Naive thymus-derived CD4-positive, alpha-beta T cell (primary cell): Measurements from ENCODE around the gene LSM6. TPM values are rescaled to one million over a fixed set of nuclear protein-coding genes. Genes with fewer than 3 reads are reported as not detected.
A peak's percentile ranks its signal among the peaks of the same experiment; 100 is the strongest.

Experiments used
- ATAC-seq: fragments of 150-1000 bp; cut with Tn5 transposase; 2 replicates; pipeline ENCODE4 v1.10.0; 2021; ENCODE audit warnings: mild to moderate bottlenecking, moderate library complexity
- CTCF ChIA-PET: fragments of 350-600 bp; sonication (Branson Sonifier 250); formaldehyde crosslinking; loops from one replicate; lab custom pipeline; 2021; ENCODE audit warnings: antibody characterized with exemption; lab: Charles Lee
- POLR2A ChIA-PET: fragments of 350-600 bp; sonication (Branson Sonifier 250); formaldehyde crosslinking; loops from one replicate; lab custom pipeline; 2021; ENCODE audit warnings: antibody characterized with exemption, inconsistent platforms; lab: Charles Lee
- DNase-seq, 9 donors: peaks; one replicate each; pipeline versions ENCODE4 v3.0.0 to v3.0.0-alpha.2; 2020 to 2022; ENCODE audit warnings: mixed read lengths in 1 of 9
- H3K27ac ChIP-seq: one replicate; pipeline ENCODE4 v1.7.0; 2013; ENCODE audit warnings: mild to moderate bottlenecking, low read depth, low read length, moderate library complexity
- H3K27me3 ChIP-seq, 2 donors: one replicate each; pipeline ENCODE4 v1.7.0; 2013; ENCODE audit warnings: low read length in 2 of 2, mild to moderate bottlenecking in 2 of 2, moderate library complexity in 2 of 2; ENCODE audit not compliant: control insufficient read depth in 2 of 2, insufficient read depth in 2 of 2
- H3K36me3 ChIP-seq, 3 experiments: 1 replicate in 2 of 3; 2 replicates in 1 of 3; pipeline ENCODE4 v1.7.0; 2013; ENCODE audit warnings: low read length in 3 of 3, mild to moderate bottlenecking in 3 of 3, moderate library complexity in 1 of 3; ENCODE audit not compliant: insufficient read depth in 3 of 3, control insufficient read depth in 2 of 3
- H3K4me1 ChIP-seq, 2 donors: one replicate each; pipeline ENCODE4 v1.7.0; 2013; ENCODE audit warnings: low read length in 2 of 2, mild to moderate bottlenecking in 2 of 2, moderate library complexity in 1 of 2; ENCODE audit not compliant: control insufficient read depth in 2 of 2, insufficient read depth in 2 of 2
- H3K4me3 ChIP-seq: 2 replicates; pipeline ENCODE4 v1.7.0; 2013; ENCODE audit warnings: mild to moderate bottlenecking, low read length
- H3K9me3 ChIP-seq, 3 experiments: 1 replicate in 2 of 3; 2 replicates in 1 of 3; pipeline ENCODE4 v1.7.0; 2013; ENCODE audit warnings: low read length in 3 of 3; ENCODE audit not compliant: control insufficient read depth in 2 of 3
- H3K27ac Mint-ChIP-seq, 9 donors: one replicate each; pipeline ENCODE4 v1.8.0; 2020 to 2022; ENCODE audit warnings: mixed read lengths in 9 of 9, mild to moderate bottlenecking in 8 of 9, moderate library complexity in 5 of 9, inconsistent platforms in 2 of 9
- H3K27me3 Mint-ChIP-seq, 5 donors: one replicate each; pipeline ENCODE4 v1.8.0; 2021 to 2022; ENCODE audit warnings: mixed read lengths in 5 of 5, mild to moderate bottlenecking in 1 of 5
- H3K36me3 Mint-ChIP-seq, 5 donors: one replicate each; pipeline ENCODE4 v1.8.0; 2020 to 2022; ENCODE audit warnings: mixed read lengths in 5 of 5, mild to moderate bottlenecking in 3 of 5, inconsistent platforms in 1 of 5
- H3K4me1 Mint-ChIP-seq, 7 donors: one replicate each; pipeline ENCODE4 v1.8.0; 2020 to 2022; ENCODE audit warnings: mixed read lengths in 7 of 7, mild to moderate bottlenecking in 3 of 7, inconsistent platforms in 1 of 7
- H3K4me3 Mint-ChIP-seq, 10 donors: one replicate each; pipeline ENCODE4 v1.8.0; 2020 to 2022; ENCODE audit warnings: mild to moderate bottlenecking in 10 of 10, mixed read lengths in 10 of 10, moderate library complexity in 6 of 10, inconsistent platforms in 2 of 10
- H3K9me3 Mint-ChIP-seq, 11 donors: one replicate each; pipeline ENCODE4 v1.8.0; 2020 to 2022; ENCODE audit warnings: mixed read lengths in 11 of 11, mild to moderate bottlenecking in 4 of 11, inconsistent platforms in 1 of 11, moderate library complexity in 1 of 11
- intact Hi-C, 2 donors: fragments of 100-400 bp; cut with micrococcal nuclease; formaldehyde crosslinking; loops; one replicate each; pipeline ENCODE4 v1.15.1; 2023
- polyA plus RNA-seq, 2 donors: library from polyadenylated mRNA; unstranded; fragments of 300-500 nt; fragmentation: Illumina TruSeq; gene quantifications; one replicate each; pipeline ENCODE4 v1.2.3, GENCODE V29; 2021
- total RNA-seq, 6 experiments: library from RNA in 5 of 6; stranded (reverse) in 5 of 6; gene quantifications; 1 replicate in 5 of 6; 2 replicates in 1 of 6; pipeline ENCODE4 v1.2.3 and lab custom pipeline; 2021 to 2026

Gene LSM6
- total RNA-seq: 10 to 100 TPM; 24.7 to 49.7 (median 46.2) TPM
- polyA plus RNA-seq: 10 to 100 TPM; 48.3 to 73.6 TPM
- 15.7 reads per million, percentile 45 among the genes with 10 or more reads in this experiment for total RNA-seq (lab: John Stamatoyannopoulos, UW)

DNA sequence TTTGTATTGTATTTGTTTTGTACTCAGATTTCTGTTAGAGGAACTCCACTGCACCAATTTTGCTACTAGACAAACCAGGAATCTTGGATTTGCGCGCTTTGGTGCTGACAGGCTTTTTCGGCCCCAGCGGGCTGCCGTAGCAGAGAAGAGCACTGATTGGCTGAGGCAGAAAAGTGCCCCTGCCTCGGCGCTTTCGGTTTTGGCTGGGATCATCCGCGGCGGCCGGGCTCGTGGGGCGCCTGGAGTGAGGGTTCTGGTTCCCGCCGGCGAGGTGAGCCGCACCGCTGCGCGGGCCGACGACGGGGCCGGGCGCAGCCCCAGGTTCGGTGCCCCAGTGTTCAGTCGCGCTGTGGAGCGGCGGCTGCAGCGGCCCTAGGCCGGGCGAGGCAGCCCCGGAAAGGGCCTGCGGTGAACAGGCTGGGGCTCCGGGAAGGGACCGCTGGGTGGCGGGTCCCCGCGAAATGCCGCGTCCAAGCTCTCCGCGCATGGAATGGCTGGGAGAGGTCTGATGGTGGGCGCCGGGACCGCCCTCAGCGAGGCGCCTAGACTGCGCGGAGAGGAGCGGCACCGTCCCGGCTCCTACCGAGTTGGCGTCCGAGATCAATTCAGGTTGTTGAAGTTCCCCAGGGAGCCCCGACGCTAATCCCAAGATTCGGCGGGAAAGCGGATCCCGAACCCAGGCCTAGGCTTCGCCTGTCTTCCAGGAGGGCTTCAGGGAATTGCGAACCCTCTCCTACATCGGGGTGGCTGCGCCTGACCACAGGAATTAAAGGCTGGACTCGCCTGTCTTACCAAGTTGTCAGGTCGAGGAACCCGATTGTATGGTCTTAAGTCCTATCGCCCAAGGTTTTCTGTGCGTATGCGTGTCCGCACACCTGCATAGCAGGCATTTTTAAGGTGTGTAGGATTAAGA, at the start of gene LSM6:
Gene LSM6, plus strand, starts transcription at position 178 of the 913 bp plus-strand sequence. CDS start 7,204 bp downstream, outside the sequence.
- H3K27ac ChIP-seq: peak within 1 kb of the TSS; percentile 94
- no peaks in the 10 kb centered on the region for H3K27me3 ChIP-seq
- Mint-ChIP-seq H3K4me3 (peak within 1 kb of the TSS; percentile 88 to 95 (median 92)), H3K36me3 (peaks cover 0 to 7% (median 0%) of the 10 kb centered on the region in 5 donors), H3K27ac (peak within 1 kb of the TSS; percentile 82 to 99 (median 97)), H3K4me1 (peaks cover 29 to 66% (median 57%) of the 10 kb centered on the region in 7 donors), H3K27me3 (no peaks in the 10 kb centered on the region), H3K9me3 (no peaks in the 10 kb centered on the region)
- no peaks in the 10 kb centered on the region for H3K9me3 ChIP-seq
- peak within 1 kb of the TSS; percentile 87 for H3K4me3 ChIP-seq
- DNase-seq: peak; percentile 63 to 86 (median 84)
- H3K4me1 ChIP-seq: peaks cover 25 to 31% of the 10 kb centered on the region in 2 donors
- H3K36me3 ChIP-seq: peaks cover 0 to 6% (median 0%) of the 10 kb centered on the region in 3 experiments
- ChIA-PET POLR2A (no interaction called here), CTCF (no interaction called here)
- ATAC-seq: peak; percentile 94
- intact Hi-C loops: loop anchor here (1.0 to 10.0 kb wide), 15 partner anchors 9 to 1877 kb away; partner anchors contain the start of genes MMAA (in 2 of the 2), OTUD4 (in 2 of the 2), TTC29 (in 2 of the 2) and ZNF827 (in 2 of the 2)

DNA sequence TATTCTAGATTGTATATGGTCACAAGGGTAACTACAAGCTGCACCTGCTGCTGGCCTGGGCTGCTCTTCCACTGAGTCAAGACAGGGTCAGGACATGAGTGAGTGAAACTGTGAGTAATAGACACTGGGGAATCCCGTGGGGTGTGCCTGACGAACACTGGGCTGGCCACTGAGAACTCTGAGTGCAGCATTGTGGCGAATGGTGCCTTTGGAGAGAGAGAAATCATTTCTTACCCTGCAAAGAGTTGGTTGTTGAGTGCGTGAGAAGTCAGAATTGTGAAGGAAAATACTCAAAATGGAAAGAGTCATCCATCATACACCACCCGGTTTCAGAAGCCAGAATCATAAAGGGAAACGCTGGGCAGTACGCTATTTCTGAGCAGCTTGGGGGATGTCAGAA, 43.1 kb upstream of the LSM6 start:
- ATAC-seq (peak; percentile 27), DNase-seq (peak in 1 of 9 donors; percentile 56)
- ChIA-PET CTCF (no interaction called here), POLR2A (no interaction called here)
- Mint-ChIP-seq H3K4me1 (peaks cover 0 to 5% (median 0%) of the 10 kb centered on the region in 7 donors), H3K4me3 (peak overlapping the region in 1 of 10 donors; percentile 1), H3K36me3 (no peaks in the 10 kb centered on the region), H3K9me3 (peaks cover 0 to 2% (median 0%) of the 10 kb centered on the region in 11 donors), H3K27ac (no peak overlapping the region), H3K27me3 (peaks cover 0 to 32% (median 9%) of the 10 kb centered on the region in 5 donors)
- Histone ChIP-seq H3K9me3 (no peaks in the 10 kb centered on the region), H3K27me3 (no peaks in the 10 kb centered on the region), H3K36me3 (no peaks in the 10 kb centered on the region), H3K4me3 (no peak overlapping the region), H3K4me1 (no peaks in the 10 kb centered on the region), H3K27ac (no peak overlapping the region)
- intact Hi-C loops: no loop called here

DNA sequence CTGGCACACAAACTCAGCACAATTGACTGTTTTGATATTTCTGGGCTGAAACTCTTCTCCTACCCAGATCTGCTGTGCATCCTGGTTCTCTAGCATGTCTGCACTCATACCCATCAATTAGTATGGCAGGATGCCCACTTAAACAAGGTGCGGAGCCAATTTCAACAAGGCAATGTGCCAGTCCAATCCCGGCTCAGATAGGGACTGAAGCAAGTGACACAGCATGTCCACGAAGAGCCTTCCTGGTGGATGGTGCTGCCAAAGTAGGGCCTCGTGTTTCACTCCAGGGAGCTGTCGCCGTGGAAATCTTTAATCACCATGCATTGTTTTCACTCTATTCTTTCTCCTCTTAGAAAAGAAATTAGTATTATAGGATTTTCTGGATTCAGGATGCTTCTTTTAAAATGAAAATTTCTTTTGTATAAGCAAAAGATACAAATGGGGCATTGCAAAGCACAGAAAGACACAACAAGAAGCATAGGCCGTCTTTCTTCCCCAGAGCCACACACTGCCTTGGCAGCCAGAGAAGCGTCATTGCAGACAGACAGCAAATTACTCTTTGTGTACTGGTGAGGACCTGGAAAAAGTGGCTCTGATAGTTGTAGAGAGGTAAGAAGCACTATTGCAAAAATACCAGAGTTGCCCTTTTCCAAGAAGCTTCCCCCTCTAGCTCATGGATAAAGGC, 40.6 kb upstream of the LSM6 start:
- no peak for ATAC-seq
- no peaks in the 10 kb centered on the region for H3K27me3 ChIP-seq
- Mint-ChIP-seq H3K9me3 (peaks cover 0 to 2% (median 0%) of the 10 kb centered on the region in 11 donors), H3K4me1 (peaks cover 0 to 5% (median 0%) of the 10 kb centered on the region in 7 donors), H3K4me3 (no peak overlapping the region), H3K27me3 (peaks cover 6 to 32% (median 9%) of the 10 kb centered on the region in 5 donors), H3K27ac (no peak overlapping the region), H3K36me3 (no peaks in the 10 kb centered on the region)
- intact Hi-C loops: no loop called here
- no peaks in the 10 kb centered on the region for H3K36me3 ChIP-seq
- CTCF ChIA-PET: no interaction called here
- no peak overlapping the region for H3K4me3 ChIP-seq
- no peak for DNase-seq
- H3K4me1 ChIP-seq: no peaks in the 10 kb centered on the region
- no peak overlapping the region for H3K27ac ChIP-seq
- no peaks in the 10 kb centered on the region for H3K9me3 ChIP-seq
- POLR2A ChIA-PET: no interaction called here

DNA sequence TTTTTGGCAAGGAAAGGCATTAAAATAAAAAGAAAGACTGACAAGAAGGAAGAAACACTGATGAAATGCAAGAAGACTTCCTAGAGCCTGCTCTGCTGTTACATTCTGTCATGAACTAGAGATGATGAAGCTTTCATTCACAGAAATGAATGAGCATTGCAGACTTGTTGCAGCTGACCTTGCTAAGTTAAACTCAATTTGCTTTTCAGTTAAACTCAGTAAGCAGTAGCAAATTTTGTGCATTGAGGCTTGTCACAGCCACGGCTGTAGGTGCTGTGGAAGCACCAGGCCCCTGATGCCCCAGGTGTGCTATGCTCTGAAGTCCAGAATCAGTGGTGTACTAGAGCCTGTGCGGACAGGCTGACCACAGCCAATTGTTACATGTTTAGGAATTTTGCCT, 39.6 kb upstream of the LSM6 start:
- Histone ChIP-seq H3K27ac (no peak overlapping the region), H3K9me3 (no peaks in the 10 kb centered on the region), H3K36me3 (no peaks in the 10 kb centered on the region), H3K4me3 (no peak overlapping the region), H3K27me3 (no peaks in the 10 kb centered on the region), H3K4me1 (no peaks in the 10 kb centered on the region)
- ATAC-seq (no peak), DNase-seq (no peak)
- Mint-ChIP-seq H3K27ac (no peak overlapping the region), H3K9me3 (peaks cover 0 to 2% (median 0%) of the 10 kb centered on the region in 11 donors), H3K4me3 (no peak overlapping the region), H3K36me3 (no peaks in the 10 kb centered on the region), H3K27me3 (peaks cover 6 to 27% (median 9%) of the 10 kb centered on the region in 5 donors), H3K4me1 (peaks cover 0 to 5% (median 0%) of the 10 kb centered on the region in 7 donors)
- CTCF ChIA-PET: no interaction called here
- POLR2A ChIA-PET: no interaction called here
- intact Hi-C loops: no loop called here

DNA sequence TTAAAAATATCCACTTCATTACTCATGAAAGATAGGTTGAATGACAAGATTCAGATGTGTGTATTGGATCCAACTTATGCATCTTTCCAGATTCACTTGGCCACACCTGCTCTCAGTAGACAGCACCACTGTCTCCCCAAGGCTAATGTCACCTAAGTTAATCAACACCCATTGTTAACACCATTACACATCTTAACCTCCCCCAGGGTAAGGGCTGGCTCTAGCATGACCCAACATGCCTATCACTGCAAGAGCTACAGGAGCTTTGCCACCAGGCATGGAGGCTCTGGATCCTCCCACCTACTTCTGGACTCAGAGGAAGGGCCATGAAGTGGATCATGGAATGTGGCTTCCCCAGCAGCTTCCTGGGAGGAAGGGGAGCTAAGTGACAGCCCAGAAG, 32.8 kb upstream of the LSM6 start:
- no peaks in the 10 kb centered on the region for H3K36me3 Mint-ChIP-seq
- H3K27me3 Mint-ChIP-seq: peaks cover 0 to 18% (median 6%) of the 10 kb centered on the region in 5 donors
- ChIA-PET CTCF (no interaction called here), POLR2A (no interaction called here)
- H3K27ac ChIP-seq: no peak overlapping the region
- DNase-seq (no peak), ATAC-seq (no peak)
- no peaks in the 10 kb centered on the region for H3K27me3 ChIP-seq
- intact Hi-C loops: no loop called here
- H3K4me3 ChIP-seq: no peak overlapping the region
- no peaks in the 10 kb centered on the region for H3K36me3 ChIP-seq
- H3K27ac Mint-ChIP-seq: no peak overlapping the region
- no peak overlapping the region for H3K4me3 Mint-ChIP-seq
- H3K4me1 Mint-ChIP-seq: no peaks in the 10 kb centered on the region
- no peaks in the 10 kb centered on the region for H3K9me3 ChIP-seq
- H3K4me1 ChIP-seq: no peaks in the 10 kb centered on the region
- no peaks in the 10 kb centered on the region for H3K9me3 Mint-ChIP-seq

DNA sequence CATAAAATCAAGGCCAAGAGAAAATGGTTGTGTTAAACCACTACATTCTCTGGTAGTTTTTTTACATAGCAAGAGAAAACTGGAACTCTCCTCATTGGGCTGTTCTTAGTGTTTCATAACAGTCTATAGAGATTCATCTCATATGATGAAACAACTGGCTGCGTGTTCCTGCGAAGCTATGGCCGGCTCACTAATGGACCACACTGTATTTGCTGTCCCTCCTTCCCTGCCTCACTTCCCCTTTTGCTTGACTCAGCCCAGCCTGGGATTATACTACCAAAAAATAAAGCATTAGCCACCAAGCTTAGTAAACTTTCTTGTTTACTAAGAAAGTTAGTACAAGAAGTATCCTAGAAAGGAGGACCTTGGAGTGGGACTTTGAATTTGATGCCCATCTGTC, 31.6 kb upstream of the LSM6 start:
- Histone ChIP-seq H3K36me3 (no peaks in the 10 kb centered on the region), H3K9me3 (no peaks in the 10 kb centered on the region), H3K27me3 (no peaks in the 10 kb centered on the region), H3K4me1 (no peaks in the 10 kb centered on the region), H3K27ac (no peak overlapping the region), H3K4me3 (no peak overlapping the region)
- ATAC-seq (peak; percentile 85), DNase-seq (no peak)
- intact Hi-C loops: no loop called here
- H3K36me3 Mint-ChIP-seq: no peaks in the 10 kb centered on the region
- H3K27ac Mint-ChIP-seq: no peak overlapping the region
- H3K27me3 Mint-ChIP-seq: peaks cover 0 to 15% (median 6%) of the 10 kb centered on the region in 5 donors
- H3K9me3 Mint-ChIP-seq: no peaks in the 10 kb centered on the region
- no peak overlapping the region for H3K4me3 Mint-ChIP-seq
- no peaks in the 10 kb centered on the region for H3K4me1 Mint-ChIP-seq
- POLR2A ChIA-PET: no interaction called here
- CTCF ChIA-PET: no interaction called here
